AG09309 (cell line): ENCODE results near the gene LAMTOR3.

Experiments used
- DNase-seq: peaks from one replicate; pipeline ENCODE4 v3.0.0-alpha.2; 2010; ENCODE audit warnings: low read depth
- H3K4me3 ChIP-seq: 2 replicates; pipeline ENCODE4 v1.5.1; 2011; ENCODE audit warnings: mild to moderate bottlenecking, low read depth, low read length, moderate library complexity; ENCODE audit not compliant: control insufficient read depth
- TF ChIP-seq, protein P1 (sequence below): IDR thresholded peaks from 2 replicates; pipeline ENCODE4 v1.5.1; 2011; ENCODE audit warnings: mild to moderate bottlenecking, low read depth, low read length, inconsistent platforms; ENCODE audit not compliant: insufficient read depth, control insufficient read depth; ENCODE audit errors: missing control alignments

The LAMTOR3 gene, protein sequence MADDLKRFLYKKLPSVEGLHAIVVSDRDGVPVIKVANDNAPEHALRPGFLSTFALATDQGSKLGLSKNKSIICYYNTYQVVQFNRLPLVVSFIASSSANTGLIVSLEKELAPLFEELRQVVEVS

DNA sequence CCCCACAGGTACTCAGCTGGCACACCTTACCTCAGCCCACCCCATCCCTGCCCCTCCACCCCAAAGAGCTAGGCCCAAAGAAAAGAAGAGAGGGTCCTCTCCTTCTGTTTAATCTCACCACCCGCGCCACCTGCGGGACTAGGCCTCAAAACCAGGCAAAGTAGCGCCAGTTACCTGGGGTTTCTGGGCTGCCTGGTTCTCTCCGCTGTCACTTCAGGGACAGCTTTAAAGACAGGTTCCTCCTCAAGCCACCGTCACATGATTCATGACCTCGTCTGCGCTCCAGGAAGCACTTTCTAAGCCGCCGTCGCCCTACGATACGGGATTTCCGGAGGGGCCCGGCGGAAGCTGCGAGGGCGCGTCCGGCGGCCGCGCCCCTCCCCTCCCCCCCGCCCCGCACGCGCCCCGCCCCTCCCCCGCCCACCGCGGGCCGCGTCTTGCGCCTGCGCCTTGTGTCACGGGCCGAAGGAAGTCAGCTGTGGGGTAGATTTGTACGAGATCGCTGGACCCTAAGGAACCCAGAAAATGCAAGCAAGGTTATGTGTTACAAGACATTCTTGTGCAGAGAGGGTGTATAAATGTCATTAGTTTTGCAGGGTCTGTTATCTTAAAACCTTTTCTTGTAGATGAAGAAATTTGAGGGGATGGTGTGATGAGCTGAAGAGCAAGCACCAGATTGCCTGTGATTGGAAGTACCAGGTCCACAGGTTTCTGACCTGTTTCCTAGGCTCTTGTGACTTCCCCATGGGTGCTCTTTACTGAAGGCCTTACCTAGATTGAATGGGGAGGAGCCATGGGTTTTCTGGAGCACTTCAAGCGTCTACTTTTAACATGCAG lies at the start of gene LAMTOR3:
Gene LAMTOR3, minus strand, starts transcription at position 267 of the 837 bp plus-strand sequence. CDS start 464 bp downstream, outside the sequence.
- H3K4me3 ChIP-seq = peak within 1 kb of the TSS; percentile 99
- peak; percentile 57 for DNase-seq
- TF ChIP-seq, protein P1, sequence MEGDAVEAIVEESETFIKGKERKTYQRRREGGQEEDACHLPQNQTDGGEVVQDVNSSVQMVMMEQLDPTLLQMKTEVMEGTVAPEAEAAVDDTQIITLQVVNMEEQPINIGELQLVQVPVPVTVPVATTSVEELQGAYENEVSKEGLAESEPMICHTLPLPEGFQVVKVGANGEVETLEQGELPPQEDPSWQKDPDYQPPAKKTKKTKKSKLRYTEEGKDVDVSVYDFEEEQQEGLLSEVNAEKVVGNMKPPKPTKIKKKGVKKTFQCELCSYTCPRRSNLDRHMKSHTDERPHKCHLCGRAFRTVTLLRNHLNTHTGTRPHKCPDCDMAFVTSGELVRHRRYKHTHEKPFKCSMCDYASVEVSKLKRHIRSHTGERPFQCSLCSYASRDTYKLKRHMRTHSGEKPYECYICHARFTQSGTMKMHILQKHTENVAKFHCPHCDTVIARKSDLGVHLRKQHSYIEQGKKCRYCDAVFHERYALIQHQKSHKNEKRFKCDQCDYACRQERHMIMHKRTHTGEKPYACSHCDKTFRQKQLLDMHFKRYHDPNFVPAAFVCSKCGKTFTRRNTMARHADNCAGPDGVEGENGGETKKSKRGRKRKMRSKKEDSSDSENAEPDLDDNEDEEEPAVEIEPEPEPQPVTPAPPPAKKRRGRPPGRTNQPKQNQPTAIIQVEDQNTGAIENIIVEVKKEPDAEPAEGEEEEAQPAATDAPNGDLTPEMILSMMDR = no peak

DNA sequence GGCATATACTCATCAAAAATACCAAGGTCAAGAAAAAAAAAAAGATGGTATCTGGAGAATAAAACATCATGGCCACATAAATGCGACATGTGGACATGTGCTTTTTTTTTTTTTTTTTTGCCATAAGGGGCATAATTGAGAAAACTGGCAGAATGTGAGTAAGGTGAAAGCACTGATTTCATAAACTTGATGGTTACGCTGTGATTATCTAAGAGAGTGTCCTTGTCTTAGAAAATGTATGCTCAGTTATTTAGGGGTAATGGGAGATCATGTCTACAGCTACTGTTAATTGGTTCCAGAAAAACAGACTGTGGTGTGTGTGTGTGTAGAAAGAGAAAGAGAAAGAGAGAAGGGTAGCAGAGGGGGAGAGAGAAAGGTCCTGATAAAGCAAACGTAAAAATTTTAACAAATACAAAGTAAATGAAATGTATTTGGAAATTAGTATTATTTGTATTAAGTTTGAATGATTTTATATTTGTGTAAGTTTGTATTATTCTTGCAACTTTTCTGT lies 44.1 kb upstream of the LAMTOR3 start:
- H3K4me3 ChIP-seq = no peak overlapping the region
- DNase-seq = no peak
- TF ChIP-seq, protein P1 = no peak

DNA sequence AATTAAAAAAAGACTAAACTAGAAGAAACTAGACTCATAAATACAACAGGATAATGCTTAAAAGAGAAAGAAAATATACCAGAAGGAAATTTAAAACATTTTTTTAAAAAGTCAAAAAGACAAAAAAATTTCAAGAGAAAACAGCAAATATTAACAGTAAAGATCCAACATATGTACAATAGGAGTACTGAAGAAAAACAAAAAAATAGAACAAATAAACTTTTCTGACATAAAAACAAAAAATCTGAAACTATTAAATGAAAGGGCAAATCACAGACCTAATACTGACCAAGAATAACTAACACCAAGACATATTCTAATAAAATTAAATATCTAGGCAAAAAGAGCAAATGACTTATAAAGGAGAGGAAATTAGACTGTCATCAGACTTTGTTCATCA lies 40.7 kb upstream of the LAMTOR3 start:
- no peak for DNase-seq
- TF ChIP-seq, protein P1 = no peak
- no peak overlapping the region for H3K4me3 ChIP-seq

DNA sequence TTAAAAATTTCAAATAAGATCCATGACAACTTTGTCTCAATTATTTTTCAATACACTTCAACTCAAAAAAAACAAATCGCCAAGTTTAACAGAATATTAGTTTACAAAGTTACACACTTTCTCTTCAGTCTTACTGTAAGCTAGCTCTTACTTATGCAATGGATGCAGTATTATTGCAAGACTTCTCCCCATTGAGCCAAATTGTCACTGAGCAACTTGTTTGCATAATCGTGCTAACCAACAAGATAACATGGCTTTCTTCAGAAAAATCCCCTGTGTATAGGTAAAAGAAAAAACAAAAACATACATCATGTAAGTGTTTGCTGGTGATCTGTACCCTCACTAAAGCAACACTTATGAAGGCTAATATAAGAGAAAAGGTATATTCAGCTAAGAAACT lies 33.3 kb upstream of the LAMTOR3 start:
- H3K4me3 ChIP-seq = no peak overlapping the region
- TF ChIP-seq, protein P1 = no peak
- no peak for DNase-seq

DNA sequence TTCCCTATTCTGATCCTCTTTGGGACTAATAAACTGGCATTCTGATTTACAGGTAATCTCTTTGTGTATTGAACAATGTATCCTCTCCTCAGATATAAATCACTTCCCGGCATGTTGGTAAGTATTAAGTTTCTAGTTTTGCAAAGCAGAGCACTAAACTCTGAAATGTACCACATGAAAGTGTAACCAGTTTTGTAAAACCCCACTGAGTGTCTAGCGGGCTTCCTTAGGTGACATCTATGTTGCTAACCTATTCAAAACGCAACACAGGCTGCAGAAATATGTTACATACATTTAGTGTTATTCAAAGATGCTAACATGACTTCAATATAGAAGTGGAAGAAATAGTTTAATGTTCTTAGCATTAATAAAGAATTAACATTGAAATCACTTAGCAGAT lies 26.9 kb upstream of the LAMTOR3 start:
- no peak for DNase-seq
- TF ChIP-seq, protein P1 = no peak
- no peak overlapping the region for H3K4me3 ChIP-seq

DNA sequence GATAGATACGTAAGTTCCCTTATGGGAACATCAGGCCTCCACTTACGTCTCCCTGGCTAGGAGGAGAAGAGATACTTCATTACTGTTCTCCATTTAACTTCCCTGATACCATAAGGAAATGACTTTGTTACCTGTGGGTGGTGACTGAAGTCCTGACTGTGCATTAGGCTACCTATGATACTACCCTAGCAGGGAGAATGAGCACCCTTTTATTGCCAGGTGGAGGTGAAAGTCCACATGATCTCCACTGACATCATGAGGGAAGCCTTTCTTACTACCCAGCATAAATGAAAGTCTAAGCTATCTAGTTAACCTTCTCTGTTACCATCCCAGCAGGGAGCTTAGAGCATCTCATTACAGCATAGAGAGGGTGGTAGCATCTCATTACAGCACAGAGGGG lies 24.4 kb upstream of the LAMTOR3 start:
- TF ChIP-seq, protein P1 = no peak
- H3K4me3 ChIP-seq = no peak overlapping the region
- DNase-seq = no peak
